Measurements from ENCODE around the gene SEL1L2. TPM values are rescaled to one million over a fixed set of nuclear protein-coding genes. Genes with fewer than 3 reads are reported as not detected.
A peak's percentile ranks its signal among the peaks of the same experiment; 100 is the strongest.

Gene SEL1L2
- total RNA-seq, 4 donors from 2014 or later: not detected

DNA sequence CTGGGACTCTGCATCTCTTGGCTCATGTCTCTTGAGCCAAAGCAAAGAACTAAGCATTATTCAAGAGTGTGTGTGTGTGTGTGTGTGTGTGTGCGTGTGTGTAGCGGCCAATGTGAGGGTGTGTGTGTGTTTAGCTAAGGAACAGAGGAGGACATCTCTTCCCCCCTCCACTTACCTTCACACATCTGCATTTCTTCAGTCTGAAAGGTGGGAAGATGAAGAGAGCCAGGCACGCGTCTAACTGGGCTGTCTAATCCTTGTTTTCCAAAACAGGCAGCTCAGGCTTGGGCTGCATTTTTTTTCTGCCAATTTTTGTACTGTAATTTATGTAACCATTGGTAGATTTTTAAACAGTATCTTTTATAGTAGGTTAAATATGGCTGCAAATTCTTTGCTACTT is 146.1 kb downstream of the SEL1L2 start:
- intact Hi-C loops (cut with DNase I; ENCODE audit: low total_unique reads): no loop called here
- Histone ChIP-seq H3K27ac (peak overlapping the region in 3 of 4 donors; percentile 3 to 69 (median 34)), H3K9me3 (no peaks in the 10 kb centered on the region), H3K36me3 (no peaks in the 10 kb centered on the region), H3K4me1 (no peaks in the 10 kb centered on the region), H3K4me3 (no peak overlapping the region), H3K27me3 (no peaks in the 10 kb centered on the region)
- DNase-seq: no peak
- TF ChIP-seq, protein P1, sequence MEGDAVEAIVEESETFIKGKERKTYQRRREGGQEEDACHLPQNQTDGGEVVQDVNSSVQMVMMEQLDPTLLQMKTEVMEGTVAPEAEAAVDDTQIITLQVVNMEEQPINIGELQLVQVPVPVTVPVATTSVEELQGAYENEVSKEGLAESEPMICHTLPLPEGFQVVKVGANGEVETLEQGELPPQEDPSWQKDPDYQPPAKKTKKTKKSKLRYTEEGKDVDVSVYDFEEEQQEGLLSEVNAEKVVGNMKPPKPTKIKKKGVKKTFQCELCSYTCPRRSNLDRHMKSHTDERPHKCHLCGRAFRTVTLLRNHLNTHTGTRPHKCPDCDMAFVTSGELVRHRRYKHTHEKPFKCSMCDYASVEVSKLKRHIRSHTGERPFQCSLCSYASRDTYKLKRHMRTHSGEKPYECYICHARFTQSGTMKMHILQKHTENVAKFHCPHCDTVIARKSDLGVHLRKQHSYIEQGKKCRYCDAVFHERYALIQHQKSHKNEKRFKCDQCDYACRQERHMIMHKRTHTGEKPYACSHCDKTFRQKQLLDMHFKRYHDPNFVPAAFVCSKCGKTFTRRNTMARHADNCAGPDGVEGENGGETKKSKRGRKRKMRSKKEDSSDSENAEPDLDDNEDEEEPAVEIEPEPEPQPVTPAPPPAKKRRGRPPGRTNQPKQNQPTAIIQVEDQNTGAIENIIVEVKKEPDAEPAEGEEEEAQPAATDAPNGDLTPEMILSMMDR (IDR thresholded peaks at IDR 0.05): no peak
- TF ChIP-seq POLR2AphosphoS5 (IDR thresholded peaks at IDR 0.05): peak in 1 of 3 donors; percentile 74
- in situ Hi-C loops (cut with MboI; ENCODE audit: low pct_ligation_motif_present in 1 of 4, low pct_unique_long_range_greater_than_20kb in 1 of 4, low sequenced_read_pairs in 3 of 4): loop anchor here in 1 of 4 donors (25.0 kb wide), 1 partner anchor 218 kb away; no protein-coding TSS in a partner anchor
- 33 to 56% methylated on average over 2 to 4 of the region's 4 CpGs for WGBS, 2 donors (ENCODE audit: low coverage in 1 of 2)

DNA sequence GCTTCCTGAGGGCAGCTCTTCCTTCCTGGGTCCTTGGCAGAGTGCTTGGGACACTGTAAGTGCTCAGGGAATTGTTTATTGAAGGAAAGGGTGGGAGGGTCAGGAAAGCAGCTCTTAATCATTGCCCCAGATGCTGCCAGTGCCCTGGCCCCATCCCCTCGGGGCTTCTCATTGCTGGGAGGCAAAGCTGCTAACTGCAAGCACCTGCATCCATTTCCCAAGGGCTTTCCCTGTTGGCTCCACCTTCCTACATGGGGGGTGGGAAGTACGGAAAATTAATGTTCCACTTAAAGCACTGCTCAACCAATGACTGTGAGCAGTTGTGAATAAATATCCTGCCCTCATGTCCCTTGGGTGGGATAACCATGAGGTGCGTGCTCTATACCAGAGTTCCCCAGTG is 149.2 kb downstream of the SEL1L2 start:
- H3K36me3 ChIP-seq: no peaks in the 10 kb centered on the region
- no peaks in the 10 kb centered on the region for H3K9me3 ChIP-seq
- TF ChIP-seq POLR2A (IDR thresholded peaks at IDR 0.05) (no peak), POLR2AphosphoS5 (IDR thresholded peaks at IDR 0.05) (no peak), EP300 (IDR thresholded peaks at IDR 0.05; ENCODE audit: low read depth) (no peak)
- TF ChIP-seq, protein P1 (IDR thresholded peaks at IDR 0.05): no peak
- H3K27me3 ChIP-seq: no peaks in the 10 kb centered on the region
- no peak overlapping the region for H3K27ac ChIP-seq
- no peak for DNase-seq
- in situ Hi-C loops (cut with MboI; ENCODE audit: low pct_ligation_motif_present in 1 of 4, low pct_unique_long_range_greater_than_20kb in 1 of 4, low sequenced_read_pairs in 3 of 4): loop anchor here in 1 of 4 donors (25.0 kb wide), 1 partner anchor 221 kb away; no protein-coding TSS in a partner anchor
- WGBS, 2 donors (ENCODE audit: low coverage in 1 of 2): 82% methylated on average over 3 of the region's 3 CpGs; no CpG with 5 or more reads in 1 of the 2 donors
- no peaks in the 10 kb centered on the region for H3K4me1 ChIP-seq
- no peak overlapping the region for H3K4me3 ChIP-seq
- intact Hi-C loops (cut with DNase I; ENCODE audit: low total_unique reads): no loop called here

GRCh38 chr20:13840093-13840465 is 150.3 kb downstream of the SEL1L2 start:
- H3K4me1 ChIP-seq: no peaks in the 10 kb centered on the region
- in situ Hi-C loops (cut with MboI; ENCODE audit: low pct_ligation_motif_present in 1 of 4, low pct_unique_long_range_greater_than_20kb in 1 of 4, low sequenced_read_pairs in 3 of 4): loop anchor here in 1 of 4 donors (25.0 kb wide), 1 partner anchor 222 kb away; no protein-coding TSS in a partner anchor
- 71 to 73% methylated on average over 1 to 4 of the region's 4 CpGs for WGBS, 2 donors (ENCODE audit: low coverage in 1 of 2)

DNA sequence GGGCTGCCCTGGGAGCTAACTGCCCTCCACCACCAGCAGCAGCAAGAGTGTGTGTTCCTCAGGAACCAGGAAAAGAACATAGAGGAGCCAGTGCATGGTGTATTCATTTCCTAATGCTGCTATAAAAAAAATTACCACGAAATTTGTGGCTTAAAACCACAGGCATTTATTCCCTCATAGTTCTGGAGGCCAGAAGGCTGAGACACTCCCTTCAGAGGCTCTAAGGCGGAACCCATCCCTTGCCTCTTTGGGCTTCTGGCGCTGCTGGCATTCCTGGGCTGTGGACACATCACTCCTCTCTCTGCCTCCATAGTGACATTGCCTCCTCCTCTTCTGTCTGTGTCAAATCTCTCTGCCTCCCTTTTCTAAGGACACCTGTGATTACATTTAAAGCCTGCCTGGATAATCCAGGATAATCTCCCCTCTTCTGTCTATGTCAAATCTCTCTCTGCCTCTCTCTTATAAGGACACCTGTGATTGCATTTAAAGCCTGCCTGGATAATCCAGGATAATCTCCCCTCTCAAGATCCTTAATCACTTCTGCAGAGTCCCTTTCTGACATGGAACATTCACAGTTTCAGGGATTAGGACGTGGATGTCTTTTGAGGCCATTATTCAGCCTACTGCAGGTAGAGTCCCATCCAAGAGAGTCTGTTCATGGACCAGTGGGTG is 150.9 kb downstream of the SEL1L2 start:
- Histone ChIP-seq H3K4me1 (no peaks in the 10 kb centered on the region), H3K9me3 (no peaks in the 10 kb centered on the region), H3K27me3 (no peaks in the 10 kb centered on the region), H3K4me3 (no peak overlapping the region), H3K27ac (peak overlapping the region in 3 of 4 donors; percentile 47 to 61 (median 55)), H3K36me3 (no peaks in the 10 kb centered on the region)
- TF ChIP-seq, protein P1 (IDR thresholded peaks at IDR 0.05): no peak
- TF ChIP-seq POLR2A (IDR thresholded peaks at IDR 0.05) (no peak), POLR2AphosphoS5 (IDR thresholded peaks at IDR 0.05) (no peak), EP300 (IDR thresholded peaks at IDR 0.05; ENCODE audit: low read depth) (no peak)
- 14 to 47% methylated on average over 1 to 4 of the region's 4 CpGs for WGBS, 2 donors (ENCODE audit: low coverage in 1 of 2)
- no peak for DNase-seq
- in situ Hi-C loops (cut with MboI; ENCODE audit: low pct_ligation_motif_present in 1 of 4, low pct_unique_long_range_greater_than_20kb in 1 of 4, low sequenced_read_pairs in 3 of 4): loop anchor here in 1 of 4 donors (25.0 kb wide), 1 partner anchor 223 kb away; no protein-coding TSS in a partner anchor
- intact Hi-C loops (cut with DNase I; ENCODE audit: low total_unique reads): no loop called here

More at GRCh38 chr20:13840093-13840465, 150.3 kb downstream of the SEL1L2 start:
- intact Hi-C loops (cut with DNase I; ENCODE audit: low total_unique reads): no loop called here
- DNase-seq: no peak
- TF ChIP-seq, protein P1 (IDR thresholded peaks at IDR 0.05): no peak
- TF ChIP-seq POLR2A (IDR thresholded peaks at IDR 0.05): no peak
- no peak for TF ChIP-seq POLR2AphosphoS5 (IDR thresholded peaks at IDR 0.05)
- TF ChIP-seq EP300 (IDR thresholded peaks at IDR 0.05; ENCODE audit: low read depth): no peak
- Histone ChIP-seq H3K27ac (no peak overlapping the region), H3K9me3 (no peaks in the 10 kb centered on the region), H3K27me3 (no peaks in the 10 kb centered on the region), H3K4me3 (no peak overlapping the region), H3K36me3 (no peaks in the 10 kb centered on the region)
